NCI-H2196 treated with DMSO at 0.1 percent for 48 hours (cell line): Measurements from ENCODE around the gene NEBL.
A peak's percentile ranks its signal among the peaks of the same experiment; 100 is the strongest.

ENCODE experiments used
- DNase-seq: peaks from one replicate; lab custom pipeline; 2025; ENCODE audit not compliant: unreplicated experiment; lab: John Stamatoyannopoulos, UW

NEBL gene

GRCh38 chr10:20871970-20872369 is 25.1 kb downstream of the NEBL start:
- DNase-seq, result no peak

- no peak for DNase-seq
These were observed 26.3 kb downstream of the NEBL start for GRCh38 chr10:20870834-20871233.

- no peak for DNase-seq
These were observed 34.1 kb downstream of the NEBL start for GRCh38 chr10:20863008-20863407.

GRCh38 chr10:20858292-20859124 is 38.6 kb downstream of the NEBL start:
- peak; percentile 0 for DNase-seq

- no peak for DNase-seq
These were observed 40.6 kb downstream of the NEBL start for GRCh38 chr10:20856484-20856883.

GRCh38 chr10:20855398-20856038 is 41.6 kb downstream of the NEBL start:
- DNase-seq, result no peak

- no peak for DNase-seq
These were observed 43.8 kb downstream of the NEBL start for GRCh38 chr10:20853276-20853675.

- DNase-seq, result no peak
These were observed 44.8 kb downstream of the NEBL start for GRCh38 chr10:20852303-20852702.

- DNase-seq, result no peak
These were observed 49.6 kb downstream of the NEBL start for GRCh38 chr10:20847512-20847911.

- no peak for DNase-seq
These were observed 50.8 kb downstream of the NEBL start for GRCh38 chr10:20846263-20846662.

- no peak for DNase-seq
These were observed 55.7 kb downstream of the NEBL start for GRCh38 chr10:20841419-20841818.

- no peak for DNase-seq
These were observed 57.2 kb downstream of the NEBL start for GRCh38 chr10:20839910-20840309.

- no peak for DNase-seq
These were observed 58.0 kb downstream of the NEBL start for GRCh38 chr10:20839141-20839540.

GRCh38 chr10:20836401-20836800 is 60.7 kb downstream of the NEBL start:
- no peak for DNase-seq

GRCh38 chr10:20835335-20835734 is 61.8 kb downstream of the NEBL start:
- no peak for DNase-seq

GRCh38 chr10:20834825-20835224 is 62.3 kb downstream of the NEBL start:
- no peak for DNase-seq

- DNase-seq, result no peak
These were observed 74.3 kb downstream of the NEBL start for GRCh38 chr10:20822825-20823224.

GRCh38 chr10:20817646-20818045 is 79.5 kb downstream of the NEBL start:
- DNase-seq, result no peak

GRCh38 chr10:20817116-20817515 is 80.0 kb downstream of the NEBL start:
- no peak for DNase-seq

GRCh38 chr10:20814116-20814515 is 83.0 kb downstream of the NEBL start:
- no peak for DNase-seq

- no peak for DNase-seq
These were observed 86.0 kb downstream of the NEBL start for GRCh38 chr10:20811131-20811530.

GRCh38 chr10:20809631-20810030 is 87.5 kb downstream of the NEBL start:
- DNase-seq, result no peak

- no peak for DNase-seq
These were observed 90.6 kb downstream of the NEBL start for GRCh38 chr10:20806487-20806886.
